SK-N-SH treated with all-trans-retinoic acid at 6 μM for 48 hours (cell line): ENCODE data around the gene HSFX2.

Source experiments
- ATAC-seq: fragments of 200-7000 bp; cut with Tn5 transposase; 3 replicates; pipeline ENCODE4 v1.9.1; 2020; ENCODE audit warnings: mild to moderate bottlenecking, moderate library complexity
- ARNTL ChIP-seq: fragments of 450-650 bp; formaldehyde crosslinking; IDR thresholded peaks from 2 replicates; pipeline ENCODE4 v1.5.0; 2020; ENCODE audit warnings: low read depth, mild to moderate bottlenecking, moderate library complexity, borderline replicate concordance
- BACH2 ChIP-seq: fragments of 250-450 bp; sonication (Bioruptor Pico); IDR thresholded peaks from 2 replicates; pipeline ENCODE4 v1.9.0; 2021; ENCODE audit warnings: mild to moderate bottlenecking, borderline replicate concordance
- CSDC2 ChIP-seq: fragments of 250-450 bp; sonication (Bioruptor Pico); IDR thresholded peaks from 2 replicates; pipeline ENCODE4 v1.5.0; 2020; ENCODE audit warnings: mild to moderate bottlenecking, moderate library complexity
- ESRRG ChIP-seq: fragments of 250-450 bp; sonication (Bioruptor Pico); IDR thresholded peaks from 2 replicates; pipeline ENCODE4 v1.6.1; 2021; ENCODE audit warnings: mild to moderate bottlenecking
- ISL1 ChIP-seq: fragments of 250-450 bp; sonication (Bioruptor Pico); IDR thresholded peaks from 2 replicates; pipeline ENCODE4 v2.1.2; 2022; ENCODE audit warnings: mild to moderate bottlenecking, moderate library complexity
- OSR1 ChIP-seq: fragments of 250-450 bp; sonication (Bioruptor Pico); IDR thresholded peaks from 2 replicates; pipeline ENCODE4 v1.8.0; 2022; ENCODE audit warnings: moderate library complexity, mild to moderate bottlenecking, inconsistent platforms
- PPARA ChIP-seq: fragments of 250-450 bp; sonication (Bioruptor Pico); IDR thresholded peaks from 2 replicates; pipeline ENCODE4 v1.5.0; 2020; ENCODE audit warnings: mild to moderate bottlenecking, borderline replicate concordance
- SNAI2 ChIP-seq: fragments of 250-450 bp; sonication (Bioruptor Pico); IDR thresholded peaks from 2 replicates; pipeline ENCODE4 v1.5.0; 2020; ENCODE audit warnings: mild to moderate bottlenecking, moderate library complexity
- TCF4 ChIP-seq: fragments of 250-450 bp; sonication (Bioruptor Pico); IDR thresholded peaks from 2 replicates; pipeline ENCODE4 v1.8.0; 2021; ENCODE audit warnings: mild to moderate bottlenecking, moderate library complexity, borderline replicate concordance
- TOX ChIP-seq: fragments of 250-450 bp; sonication (Bioruptor Pico); IDR thresholded peaks from 2 replicates; pipeline ENCODE4 v1.8.0; 2021; ENCODE audit warnings: mild to moderate bottlenecking, moderate library complexity, borderline replicate concordance
- ZC3H10 ChIP-seq: fragments of 250-450 bp; sonication (Bioruptor Pico); IDR thresholded peaks from 2 replicates; pipeline ENCODE4 v1.5.1; 2021; ENCODE audit warnings: mild to moderate bottlenecking, moderate library complexity
- ZFP3 ChIP-seq: fragments of 250-450 bp; sonication (Bioruptor Pico); IDR thresholded peaks from 2 replicates; pipeline ENCODE4 v1.5.0; 2020; ENCODE audit warnings: mild to moderate bottlenecking, moderate library complexity
- ZNF70 ChIP-seq: fragments of 450-650 bp; formaldehyde crosslinking; IDR thresholded peaks from 2 replicates; pipeline ENCODE4 v1.5.0; 2020; ENCODE audit warnings: mild to moderate bottlenecking, moderate library complexity
- ZNF8 ChIP-seq: fragments of 450-650 bp; formaldehyde crosslinking; IDR thresholded peaks from 2 replicates; pipeline ENCODE4 v1.5.0; 2020; ENCODE audit warnings: mild to moderate bottlenecking, moderate library complexity
- TF ChIP-seq, protein P1 (sequence below): fragments of 250-450 bp; sonication (Bioruptor Pico); IDR thresholded peaks from 2 replicates; pipeline ENCODE4 v1.8.0; 2020; ENCODE audit warnings: mild to moderate bottlenecking, moderate library complexity, borderline replicate concordance
- TF ChIP-seq, protein P2 (sequence below): fragments of 250-450 bp; sonication (Bioruptor Pico); IDR thresholded peaks from 2 replicates; pipeline ENCODE4 v1.5.0; 2020; ENCODE audit warnings: mild to moderate bottlenecking, moderate library complexity
- TF ChIP-seq, protein P3 (sequence below): fragments of 250-450 bp; sonication (Bioruptor Pico); IDR thresholded peaks from 2 replicates; pipeline ENCODE4 v1.8.0; 2021; ENCODE audit warnings: low read depth, mild to moderate bottlenecking, moderate library complexity, borderline replicate concordance
- TF ChIP-seq, protein P4 (sequence below): fragments of 250-450 bp; sonication (Bioruptor Pico); IDR thresholded peaks from 2 replicates; pipeline ENCODE4 v1.5.1; 2020; ENCODE audit warnings: low read depth, mild to moderate bottlenecking, moderate library complexity

HSFX2 gene

DNA sequence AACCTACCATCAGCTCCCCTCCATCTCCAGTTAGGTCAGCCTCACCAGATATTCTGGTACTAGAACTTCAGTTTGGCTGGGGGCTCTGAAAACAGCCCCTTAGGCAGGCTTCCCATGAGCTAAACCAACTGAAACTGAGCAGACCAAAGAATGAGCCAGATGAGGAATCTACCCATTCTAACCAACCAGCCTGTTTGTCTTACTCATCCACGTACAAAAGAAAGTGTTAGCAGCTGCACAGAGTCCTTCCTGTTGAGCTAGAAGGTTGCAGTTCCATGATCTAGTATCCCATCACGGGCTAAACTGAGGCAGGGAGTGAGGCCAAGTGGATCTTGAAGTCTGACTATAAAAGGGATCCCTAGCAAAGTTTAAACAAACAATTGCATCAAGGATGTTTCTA, 25.3 kb downstream of the HSFX2 start:
- TF ChIP-seq, protein P1, sequence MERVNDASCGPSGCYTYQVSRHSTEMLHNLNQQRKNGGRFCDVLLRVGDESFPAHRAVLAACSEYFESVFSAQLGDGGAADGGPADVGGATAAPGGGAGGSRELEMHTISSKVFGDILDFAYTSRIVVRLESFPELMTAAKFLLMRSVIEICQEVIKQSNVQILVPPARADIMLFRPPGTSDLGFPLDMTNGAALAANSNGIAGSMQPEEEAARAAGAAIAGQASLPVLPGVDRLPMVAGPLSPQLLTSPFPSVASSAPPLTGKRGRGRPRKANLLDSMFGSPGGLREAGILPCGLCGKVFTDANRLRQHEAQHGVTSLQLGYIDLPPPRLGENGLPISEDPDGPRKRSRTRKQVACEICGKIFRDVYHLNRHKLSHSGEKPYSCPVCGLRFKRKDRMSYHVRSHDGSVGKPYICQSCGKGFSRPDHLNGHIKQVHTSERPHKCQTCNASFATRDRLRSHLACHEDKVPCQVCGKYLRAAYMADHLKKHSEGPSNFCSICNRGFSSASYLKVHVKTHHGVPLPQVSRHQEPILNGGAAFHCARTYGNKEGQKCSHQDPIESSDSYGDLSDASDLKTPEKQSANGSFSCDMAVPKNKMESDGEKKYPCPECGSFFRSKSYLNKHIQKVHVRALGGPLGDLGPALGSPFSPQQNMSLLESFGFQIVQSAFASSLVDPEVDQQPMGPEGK (CRISPR knock-in tag): no peak
- TF ChIP-seq ARNTL: no peak
- no peak for TF ChIP-seq ZFP3 (CRISPR knock-in tag)
- TF ChIP-seq CSDC2: no peak
- no peak for TF ChIP-seq ISL1 (CRISPR knock-in tag)
- TF ChIP-seq ESRRG (CRISPR knock-in tag): no peak
- TF ChIP-seq PPARA (CRISPR knock-in tag): no peak
- TF ChIP-seq, protein P2, sequence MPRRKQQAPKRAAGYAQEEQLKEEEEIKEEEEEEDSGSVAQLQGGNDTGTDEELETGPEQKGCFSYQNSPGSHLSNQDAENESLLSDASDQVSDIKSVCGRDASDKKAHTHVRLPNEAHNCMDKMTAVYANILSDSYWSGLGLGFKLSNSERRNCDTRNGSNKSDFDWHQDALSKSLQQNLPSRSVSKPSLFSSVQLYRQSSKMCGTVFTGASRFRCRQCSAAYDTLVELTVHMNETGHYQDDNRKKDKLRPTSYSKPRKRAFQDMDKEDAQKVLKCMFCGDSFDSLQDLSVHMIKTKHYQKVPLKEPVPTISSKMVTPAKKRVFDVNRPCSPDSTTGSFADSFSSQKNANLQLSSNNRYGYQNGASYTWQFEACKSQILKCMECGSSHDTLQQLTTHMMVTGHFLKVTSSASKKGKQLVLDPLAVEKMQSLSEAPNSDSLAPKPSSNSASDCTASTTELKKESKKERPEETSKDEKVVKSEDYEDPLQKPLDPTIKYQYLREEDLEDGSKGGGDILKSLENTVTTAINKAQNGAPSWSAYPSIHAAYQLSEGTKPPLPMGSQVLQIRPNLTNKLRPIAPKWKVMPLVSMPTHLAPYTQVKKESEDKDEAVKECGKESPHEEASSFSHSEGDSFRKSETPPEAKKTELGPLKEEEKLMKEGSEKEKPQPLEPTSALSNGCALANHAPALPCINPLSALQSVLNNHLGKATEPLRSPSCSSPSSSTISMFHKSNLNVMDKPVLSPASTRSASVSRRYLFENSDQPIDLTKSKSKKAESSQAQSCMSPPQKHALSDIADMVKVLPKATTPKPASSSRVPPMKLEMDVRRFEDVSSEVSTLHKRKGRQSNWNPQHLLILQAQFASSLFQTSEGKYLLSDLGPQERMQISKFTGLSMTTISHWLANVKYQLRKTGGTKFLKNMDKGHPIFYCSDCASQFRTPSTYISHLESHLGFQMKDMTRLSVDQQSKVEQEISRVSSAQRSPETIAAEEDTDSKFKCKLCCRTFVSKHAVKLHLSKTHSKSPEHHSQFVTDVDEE (CRISPR knock-in tag): no peak
- ATAC-seq: no peak

DNA sequence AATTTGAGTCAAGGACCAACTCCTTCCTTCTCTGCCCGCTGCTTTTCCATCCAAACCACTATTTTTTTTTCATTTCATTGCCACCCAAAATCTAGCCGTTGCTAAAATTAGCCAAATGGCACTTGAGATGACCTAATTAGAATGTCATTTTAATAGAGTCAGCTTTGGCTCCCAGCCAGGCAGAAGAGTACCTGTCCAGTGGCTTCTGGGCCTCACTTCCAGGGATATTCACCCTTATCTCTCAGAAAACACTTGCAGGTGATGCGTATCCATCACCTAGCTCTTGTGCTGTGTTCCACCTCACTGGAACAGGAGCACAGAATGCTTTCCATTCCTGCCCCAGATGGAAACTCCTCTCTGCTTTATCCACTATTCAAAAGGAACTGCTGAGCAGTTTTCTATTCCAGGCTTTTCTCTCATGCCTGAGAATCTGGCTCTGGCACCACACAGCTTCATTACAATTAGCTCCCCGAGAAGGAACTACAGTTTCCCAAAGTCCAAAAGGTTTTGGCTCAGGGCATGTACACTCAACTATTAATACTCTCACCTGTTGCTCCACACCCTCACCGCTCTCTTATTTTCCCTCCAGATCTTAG, 26.3 kb downstream of the HSFX2 start:
- no peak for ATAC-seq
- TF ChIP-seq ZFP3 (CRISPR knock-in tag) (no peak), TCF4 (CRISPR knock-in tag) (no peak), TOX (CRISPR knock-in tag) (no peak), ARNTL (no peak), ZNF70 (CRISPR knock-in tag) (no peak), ZC3H10 (no peak), BACH2 (CRISPR knock-in tag) (no peak), CSDC2 (no peak)
- TF ChIP-seq, protein P3, sequence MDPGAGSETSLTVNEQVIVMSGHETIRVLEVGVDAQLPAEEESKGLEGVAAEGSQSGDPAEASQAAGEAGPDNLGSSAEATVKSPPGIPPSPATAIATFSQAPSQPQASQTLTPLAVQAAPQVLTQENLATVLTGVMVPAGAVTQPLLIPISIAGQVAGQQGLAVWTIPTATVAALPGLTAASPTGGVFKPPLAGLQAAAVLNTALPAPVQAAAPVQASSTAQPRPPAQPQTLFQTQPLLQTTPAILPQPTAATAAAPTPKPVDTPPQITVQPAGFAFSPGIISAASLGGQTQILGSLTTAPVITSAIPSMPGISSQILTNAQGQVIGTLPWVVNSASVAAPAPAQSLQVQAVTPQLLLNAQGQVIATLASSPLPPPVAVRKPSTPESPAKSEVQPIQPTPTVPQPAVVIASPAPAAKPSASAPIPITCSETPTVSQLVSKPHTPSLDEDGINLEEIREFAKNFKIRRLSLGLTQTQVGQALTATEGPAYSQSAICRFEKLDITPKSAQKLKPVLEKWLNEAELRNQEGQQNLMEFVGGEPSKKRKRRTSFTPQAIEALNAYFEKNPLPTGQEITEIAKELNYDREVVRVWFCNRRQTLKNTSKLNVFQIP (CRISPR knock-in tag): no peak
- TF ChIP-seq, protein P4, sequence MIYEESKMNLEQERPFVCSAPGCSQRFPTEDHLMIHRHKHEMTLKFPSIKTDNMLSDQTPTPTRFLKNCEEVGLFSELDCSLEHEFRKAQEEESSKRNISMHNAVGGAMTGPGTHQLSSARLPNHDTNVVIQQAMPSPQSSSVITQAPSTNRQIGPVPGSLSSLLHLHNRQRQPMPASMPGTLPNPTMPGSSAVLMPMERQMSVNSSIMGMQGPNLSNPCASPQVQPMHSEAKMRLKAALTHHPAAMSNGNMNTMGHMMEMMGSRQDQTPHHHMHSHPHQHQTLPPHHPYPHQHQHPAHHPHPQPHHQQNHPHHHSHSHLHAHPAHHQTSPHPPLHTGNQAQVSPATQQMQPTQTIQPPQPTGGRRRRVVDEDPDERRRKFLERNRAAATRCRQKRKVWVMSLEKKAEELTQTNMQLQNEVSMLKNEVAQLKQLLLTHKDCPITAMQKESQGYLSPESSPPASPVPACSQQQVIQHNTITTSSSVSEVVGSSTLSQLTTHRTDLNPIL: no peak
- TF ChIP-seq, protein P2 (CRISPR knock-in tag): no peak

DNA sequence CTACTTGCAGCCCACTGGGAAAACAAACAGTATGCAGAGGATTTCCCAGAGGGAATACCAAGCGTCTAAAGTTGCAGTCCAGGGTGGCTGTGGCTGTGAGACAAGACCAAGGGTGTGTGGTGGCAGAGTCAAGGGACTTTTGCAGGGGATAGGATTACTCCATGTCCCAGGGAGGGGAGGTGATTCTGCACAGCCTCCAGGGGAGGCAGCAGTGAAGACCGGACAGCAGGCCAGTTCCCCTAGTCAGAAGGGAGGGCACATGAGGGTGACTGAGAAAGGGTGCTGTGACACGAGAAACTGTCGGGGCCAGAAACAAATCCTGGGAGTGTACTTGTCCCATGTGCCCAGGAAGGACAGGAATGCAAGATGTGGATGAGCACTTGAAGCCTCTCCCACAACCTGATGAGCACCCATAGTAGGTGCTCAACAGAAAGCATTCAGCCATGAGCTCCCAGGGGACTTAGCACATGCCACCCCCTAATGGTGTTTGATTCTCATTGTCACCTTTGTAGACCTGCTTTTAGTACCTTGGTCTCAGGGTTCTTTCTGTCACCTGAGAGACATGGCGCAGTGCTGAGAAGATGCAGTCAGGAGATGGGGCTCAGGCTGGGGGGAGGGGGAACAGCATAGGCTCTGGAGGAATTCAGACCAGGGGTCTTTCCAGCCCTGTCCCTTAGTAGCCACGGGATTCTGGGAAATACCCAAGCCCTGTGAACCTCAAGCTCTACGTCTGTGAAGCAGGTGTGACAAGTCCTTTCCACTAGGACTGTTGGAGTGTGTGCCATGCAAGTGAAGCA, 27.3 kb downstream of the HSFX2 start:
- ATAC-seq: no peak
- TF ChIP-seq, protein P4: no peak
- TF ChIP-seq OSR1 (CRISPR knock-in tag) (no peak), CSDC2 (no peak), ZNF8 (CRISPR knock-in tag) (no peak), TCF4 (CRISPR knock-in tag) (no peak), ZFP3 (CRISPR knock-in tag) (no peak), SNAI2 (CRISPR knock-in tag) (no peak), BACH2 (CRISPR knock-in tag) (no peak), ZC3H10 (no peak)
- TF ChIP-seq, protein P1 (CRISPR knock-in tag): no peak
- TF ChIP-seq, protein P2 (CRISPR knock-in tag): no peak
